HG02938 (cell line): ENCODE results near the gene MRAP.
A peak's percentile ranks its signal among the peaks of the same experiment; 100 is the strongest.
"Not testable (repeated sequence)": the region's sequence is repeated elsewhere in the genome, so short reads cannot be mapped to it uniquely, and the experiment has no call there.

ENCODE experiments used
- ATAC-seq: cut with Tn5 transposase; IDR thresholded peaks from one replicate; pipeline ENCODE4 v1.9.1; 2021; ENCODE audit warnings: mild to moderate bottlenecking, moderate library complexity; ENCODE audit not compliant: unreplicated experiment

Gene MRAP

GRCh38 chr21:32298658-32299081 is at the start of gene MRAP:
TSS of gene MRAP (plus strand) at chr21:32298855. CDS start at chr21:32298972, 117 bp downstream.
- no peak for ATAC-seq

- no peak for ATAC-seq
These were observed 49.0 kb upstream of the MRAP start for GRCh38 chr21:32249511-32250280.

GRCh38 chr21:32252136-32252535 is 46.5 kb upstream of the MRAP start:
- no peak for ATAC-seq

GRCh38 chr21:32253215-32253641 is 45.4 kb upstream of the MRAP start:
- no peak for ATAC-seq

- no peak for ATAC-seq
These were observed 42.4 kb upstream of the MRAP start for GRCh38 chr21:32256251-32256650.

GRCh38 chr21:32256873-32257620 is 41.6 kb upstream of the MRAP start:
- ATAC-seq, result no peak

GRCh38 chr21:32257962-32258785 is 40.5 kb upstream of the MRAP start:
- no peak for ATAC-seq

GRCh38 chr21:32258786-32259048 is 39.9 kb upstream of the MRAP start:
- not testable (repeated sequence) for ATAC-seq

GRCh38 chr21:32260130-32260529 is 38.5 kb upstream of the MRAP start:
- ATAC-seq, result no peak

- no peak for ATAC-seq
These were observed 36.7 kb upstream of the MRAP start for GRCh38 chr21:32261929-32262328.

GRCh38 chr21:32265321-32265720 is 33.3 kb upstream of the MRAP start:
- not testable (repeated sequence) for ATAC-seq

- no peak for ATAC-seq
These were observed 27.9 kb upstream of the MRAP start for GRCh38 chr21:32270748-32271147.

- ATAC-seq, result no peak
These were observed 22.0 kb upstream of the MRAP start for GRCh38 chr21:32276671-32277070.

- peak; percentile 9 for ATAC-seq
These were observed 20.6 kb upstream of the MRAP start for GRCh38 chr21:32278103-32278502.

- ATAC-seq, result peak; percentile 93
These were observed 19.9 kb upstream of the MRAP start, which contains the start of gene MIS18A for GRCh38 chr21:32278518-32279376. TSS of gene MIS18A (minus strand) at chr21:32279049. CDS start at chr21:32279014, 35 bp downstream.

- ATAC-seq, result no peak
These were observed 19.3 kb upstream of the MRAP start for GRCh38 chr21:32279377-32279680.

- ATAC-seq, result no peak
These were observed 17.1 kb upstream of the MRAP start for GRCh38 chr21:32281531-32281930.

GRCh38 chr21:32282992-32283391 is 15.7 kb upstream of the MRAP start:
- ATAC-seq, result no peak

- no peak for ATAC-seq
These were observed 13.2 kb upstream of the MRAP start for GRCh38 chr21:32285476-32285875.

GRCh38 chr21:32297449-32297848 is 1.2 kb upstream of the MRAP start:
- no peak for ATAC-seq

GRCh38 chr21:32298148-32298559 is 501 bp upstream of the MRAP start:
- ATAC-seq, result no peak
